ENCODE data around the gene C1orf116.
A peak's percentile ranks its signal among the peaks of the same experiment; 100 is the strongest.

The C1orf116 gene

DNA sequence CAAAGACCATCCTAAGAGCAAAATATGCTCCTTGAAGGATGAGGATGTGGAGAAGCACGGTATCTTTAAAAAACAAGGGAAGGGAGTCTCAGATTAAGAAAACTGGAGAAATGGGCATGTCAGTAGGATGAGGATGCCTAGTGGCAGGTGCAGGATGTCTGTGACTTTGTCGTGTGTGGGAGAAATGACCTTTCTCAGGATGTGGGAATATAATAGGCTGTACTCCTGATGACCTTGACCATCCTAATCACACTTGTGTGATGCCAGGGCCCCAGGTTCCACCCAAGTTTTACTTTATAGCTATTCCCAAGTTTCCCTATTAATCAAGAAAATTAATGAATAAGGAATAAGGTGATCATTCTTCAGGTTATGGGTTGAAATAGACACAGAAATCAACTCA, 12.9 kb downstream of the C1orf116 start:
- no peak for DNase-seq (ENCODE audit: low spot score)

DNA sequence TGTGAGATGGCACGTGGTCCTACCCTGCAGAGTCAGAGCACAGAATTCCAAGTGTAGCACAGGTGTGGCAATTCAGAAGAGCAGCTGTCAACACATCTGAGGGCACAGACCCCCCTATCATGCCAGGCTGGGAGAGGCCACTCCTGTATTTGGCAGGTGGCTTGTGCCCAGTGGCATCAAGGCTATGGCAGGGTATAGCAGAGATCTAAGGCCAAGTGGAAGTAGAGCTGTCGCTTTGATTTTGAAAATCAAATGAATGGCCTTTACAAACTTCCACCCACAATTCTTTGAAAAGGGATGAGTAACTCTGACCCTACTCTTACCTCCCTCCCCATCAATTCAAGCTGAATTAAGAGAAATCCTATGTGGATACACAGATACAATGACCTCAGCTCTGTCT, 13.4 kb downstream of the C1orf116 start:
- no peak for DNase-seq (ENCODE audit: low spot score)

DNA sequence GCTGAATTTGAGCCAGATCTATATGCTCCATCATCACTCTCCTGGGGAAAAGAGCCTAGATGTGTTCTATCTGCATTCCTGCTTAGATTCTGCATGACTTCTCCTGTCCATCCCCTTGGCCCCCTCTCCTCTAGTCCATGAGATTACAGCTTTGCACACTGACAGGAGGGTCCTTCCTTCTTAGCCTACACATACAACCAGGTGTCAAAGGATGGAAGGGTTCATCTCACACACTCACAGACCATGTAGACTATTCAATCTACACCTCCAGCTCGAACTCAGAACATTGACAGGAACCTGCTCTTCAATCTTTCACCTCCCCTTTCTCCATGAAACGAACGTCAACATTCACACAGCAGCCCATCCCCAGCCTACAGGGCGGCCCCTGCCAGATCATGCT, 13.8 kb downstream of the C1orf116 start:
- DNase-seq (ENCODE audit: low spot score) = no peak

DNA sequence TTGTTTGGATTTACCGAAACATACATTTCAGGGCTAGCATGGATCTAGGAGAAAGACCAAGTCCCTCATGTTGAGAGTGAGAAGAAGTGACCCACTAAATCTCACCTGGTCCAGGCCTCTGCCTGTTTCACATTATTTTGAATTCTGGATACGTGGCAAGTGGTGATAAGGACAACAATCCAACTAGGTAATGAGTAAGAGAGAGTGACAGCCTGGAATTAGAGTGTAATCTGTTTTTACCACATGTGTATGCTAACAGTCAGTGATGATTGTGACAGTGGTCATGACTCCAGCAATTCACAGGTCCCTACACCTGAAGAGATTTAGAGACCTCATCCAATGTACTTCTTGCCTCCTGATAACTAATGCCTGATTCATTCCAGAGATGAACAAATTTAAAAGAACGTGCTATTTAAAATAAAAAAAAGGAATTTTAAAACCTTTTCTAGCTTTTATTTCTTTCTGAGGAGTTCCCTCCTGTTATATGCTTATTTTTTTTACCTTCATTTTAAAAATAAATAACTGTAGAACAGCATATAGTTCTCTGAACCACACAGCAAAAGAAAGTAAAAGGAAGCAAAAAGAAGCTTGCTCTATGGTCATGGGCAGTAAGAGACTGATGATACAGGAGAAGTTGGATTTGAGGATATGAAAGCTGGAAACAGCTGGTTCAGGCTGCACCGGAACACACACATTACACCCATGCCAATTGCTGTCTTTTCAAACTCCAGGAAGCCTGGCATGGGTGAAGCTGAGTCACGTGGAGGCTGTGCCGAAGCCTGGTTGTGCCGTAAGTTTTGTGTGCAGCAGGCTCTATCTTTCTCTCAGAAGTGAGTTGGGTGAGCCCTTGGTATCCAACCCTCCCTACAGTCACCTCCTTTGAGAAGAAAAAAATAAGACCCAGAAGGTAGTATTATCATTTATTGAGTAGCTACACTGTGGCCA, 14.7 kb downstream of the C1orf116 start:
- no peak for DNase-seq (ENCODE audit: low spot score)

DNA sequence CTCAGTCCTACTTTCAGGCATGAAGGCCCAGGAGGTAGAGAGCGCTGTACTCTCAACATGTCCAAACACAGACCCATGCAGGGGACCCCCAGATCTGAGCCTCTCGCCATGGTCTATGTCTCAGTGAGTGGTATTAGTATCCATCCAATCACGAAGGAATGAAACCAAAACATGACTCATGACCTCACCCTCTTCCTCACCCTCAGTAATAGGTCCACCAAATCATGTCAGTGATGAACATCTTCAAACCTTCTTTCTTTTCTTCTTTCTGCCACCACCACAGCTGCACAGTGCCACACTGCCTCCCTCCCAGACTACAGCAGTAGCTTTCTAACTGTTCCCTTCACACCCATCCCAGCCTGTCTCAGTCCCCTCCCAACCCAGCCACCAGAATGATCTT, 16.8 kb downstream of the C1orf116 start:
- no peak for DNase-seq (ENCODE audit: low spot score)

DNA sequence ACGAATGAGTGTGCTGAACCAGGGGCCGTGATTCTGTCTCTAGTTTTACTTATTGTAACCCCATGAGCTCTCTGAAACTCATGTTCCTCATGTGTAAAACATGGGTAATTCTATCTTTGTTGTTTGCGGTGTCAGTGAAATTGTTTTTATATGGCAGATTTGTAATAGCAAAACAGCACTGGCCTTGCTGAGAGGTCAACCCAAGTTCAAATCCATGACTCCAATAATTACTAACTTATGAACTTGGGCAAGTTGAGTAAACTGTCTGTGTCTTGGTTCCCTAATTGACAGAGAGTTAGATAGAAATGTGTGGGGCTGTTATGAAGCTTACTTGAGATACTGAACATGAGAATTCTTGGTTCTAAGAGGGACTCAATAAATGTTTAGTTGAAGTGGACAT, 17.8 kb downstream of the C1orf116 start:
- DNase-seq (ENCODE audit: low spot score) = no peak

DNA sequence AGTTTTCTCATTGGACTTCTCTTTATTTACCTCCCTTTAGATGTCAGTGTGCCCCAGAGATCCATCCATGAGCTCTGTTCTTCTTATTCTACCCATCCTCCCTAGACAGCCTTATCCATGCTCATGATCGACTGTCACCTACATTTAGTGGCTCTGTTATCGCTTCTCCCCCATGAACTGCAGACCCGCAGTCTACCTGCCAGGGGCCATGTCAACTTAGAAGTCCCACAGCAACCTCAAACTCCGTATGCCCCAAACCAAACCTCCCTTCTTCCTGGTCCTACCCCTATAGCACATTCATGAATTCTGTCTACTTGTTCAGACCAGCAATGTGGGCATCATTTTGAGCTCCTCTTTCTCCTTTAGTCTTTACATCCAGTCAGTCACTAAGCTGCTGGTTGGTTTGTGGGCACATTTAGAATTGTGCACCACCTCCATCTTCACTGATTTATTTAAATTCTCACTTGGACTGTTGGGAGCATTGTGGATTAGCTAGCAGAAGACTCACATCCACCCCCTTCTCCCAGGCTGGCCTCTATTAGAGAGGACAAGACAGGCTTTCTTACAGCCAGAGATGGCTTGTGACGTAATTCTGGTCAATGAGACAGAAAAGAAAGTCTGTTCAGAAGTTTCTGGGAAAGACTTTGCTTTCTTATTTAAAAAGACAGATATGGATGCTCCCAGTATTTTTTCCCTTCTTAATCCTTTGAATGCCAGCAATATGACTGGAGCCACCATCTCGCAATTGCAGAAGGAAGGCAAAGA, 19.1 kb downstream of the C1orf116 start:
- DNase-seq (ENCODE audit: low spot score) = no peak

DNA sequence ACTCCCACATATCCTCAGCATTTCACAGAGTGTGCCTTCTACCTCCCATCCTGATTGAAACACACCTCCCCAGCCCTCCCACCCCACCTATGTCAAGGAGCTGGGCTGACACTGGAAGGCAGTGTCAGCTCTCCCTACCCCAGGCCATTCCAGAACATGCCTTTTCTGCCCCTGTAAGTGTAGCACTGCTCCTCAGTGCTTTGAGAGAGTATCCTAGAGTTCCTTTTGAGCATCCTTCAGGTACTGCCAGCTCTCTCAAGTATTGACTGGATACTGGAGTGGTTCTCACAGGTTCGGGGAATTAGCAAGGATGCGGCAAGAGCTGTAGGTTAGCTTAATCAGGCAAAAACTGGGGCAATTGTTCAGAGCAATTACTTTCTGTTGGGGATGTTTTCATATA, 21.8 kb downstream of the C1orf116 start:
- no peak for DNase-seq (ENCODE audit: low spot score)

DNA sequence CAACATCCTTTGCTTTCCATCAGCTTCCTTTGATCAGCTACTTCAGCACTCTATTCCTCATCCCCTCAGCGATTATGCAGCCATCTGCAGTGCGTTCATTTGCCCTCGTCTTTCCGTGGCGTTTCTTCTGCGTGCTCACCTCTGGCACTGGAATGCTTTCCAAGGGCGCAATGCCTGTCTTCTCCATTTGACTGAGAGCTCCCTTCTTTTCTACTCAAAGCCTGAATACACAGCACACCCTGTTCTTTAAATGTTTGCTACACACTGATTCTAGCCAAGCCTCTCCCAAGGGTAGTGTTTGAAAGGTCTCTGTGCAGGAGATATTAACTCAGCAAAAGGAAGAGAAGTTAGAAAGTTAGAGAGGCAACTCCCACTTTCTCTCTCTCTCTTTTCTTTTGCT, 22.6 kb downstream of the C1orf116 start:
- DNase-seq (ENCODE audit: low spot score) = no peak

DNA sequence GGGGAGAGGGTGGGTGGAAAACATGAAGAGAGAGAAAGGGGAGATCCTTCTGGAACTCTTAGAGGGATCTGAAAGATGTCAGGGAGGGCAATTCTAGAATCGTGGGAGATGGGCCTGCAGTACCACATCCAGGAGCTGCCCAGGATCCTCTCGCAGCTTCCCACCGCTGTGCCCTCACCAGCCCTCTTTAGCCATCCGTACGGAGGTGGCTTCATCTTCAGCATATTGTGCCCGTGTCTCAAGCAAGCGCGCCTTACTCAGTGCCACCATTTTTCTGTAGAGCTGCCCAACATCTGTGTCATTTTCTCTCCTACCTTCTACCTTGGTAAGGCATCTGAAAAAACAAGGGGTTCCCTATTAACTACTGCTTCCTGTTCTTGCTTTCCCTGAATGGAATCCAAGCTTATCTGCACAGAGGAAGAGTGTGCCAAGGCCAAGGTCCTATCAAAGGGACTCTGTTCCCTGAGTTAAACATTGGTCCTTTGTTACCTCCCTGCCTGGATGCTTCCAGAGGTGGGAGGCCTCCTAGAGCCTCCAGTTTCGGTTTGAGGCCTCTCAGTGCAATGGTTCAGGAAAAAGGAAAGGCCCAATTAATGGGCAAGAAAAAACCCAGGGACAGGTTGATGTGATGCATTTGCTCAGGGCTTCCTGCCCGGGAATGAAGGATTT, 23.2 kb downstream of the C1orf116 start:
- peak; percentile 96 for DNase-seq (ENCODE audit: low spot score)

DNA sequence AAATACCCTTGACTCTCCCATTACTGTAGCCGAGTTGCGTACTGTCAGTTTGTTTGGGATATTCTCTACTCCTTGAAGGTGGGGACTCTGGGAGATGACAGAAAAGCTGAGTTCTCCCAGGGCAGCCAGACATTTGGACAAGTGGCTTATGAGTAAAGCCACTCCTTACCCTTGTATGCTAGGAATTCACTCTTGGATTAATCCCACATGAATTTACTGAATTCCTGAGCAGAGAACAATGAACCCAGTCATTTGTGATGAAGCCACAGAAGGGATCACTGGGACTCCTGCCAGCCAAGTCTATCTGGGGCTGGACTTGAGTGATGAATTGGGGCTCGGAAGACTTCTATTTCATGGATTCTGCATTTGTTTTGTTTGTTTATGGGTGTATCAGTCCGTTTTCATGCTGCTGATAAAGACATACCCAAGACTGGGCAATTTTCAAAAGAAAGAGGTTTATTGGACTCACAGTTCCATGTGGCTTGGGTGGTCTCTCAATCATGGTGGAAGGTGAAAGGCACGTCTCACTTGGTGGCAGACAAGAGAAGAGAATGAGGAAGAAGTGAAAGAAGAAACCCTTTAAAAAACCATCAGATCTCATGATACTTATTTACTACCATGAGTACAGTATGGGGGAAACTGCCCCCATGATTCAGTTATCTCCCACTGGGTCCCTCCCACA, 25.1 kb downstream of the C1orf116 start:
- DNase-seq (ENCODE audit: low spot score) = peak; percentile 98

DNA sequence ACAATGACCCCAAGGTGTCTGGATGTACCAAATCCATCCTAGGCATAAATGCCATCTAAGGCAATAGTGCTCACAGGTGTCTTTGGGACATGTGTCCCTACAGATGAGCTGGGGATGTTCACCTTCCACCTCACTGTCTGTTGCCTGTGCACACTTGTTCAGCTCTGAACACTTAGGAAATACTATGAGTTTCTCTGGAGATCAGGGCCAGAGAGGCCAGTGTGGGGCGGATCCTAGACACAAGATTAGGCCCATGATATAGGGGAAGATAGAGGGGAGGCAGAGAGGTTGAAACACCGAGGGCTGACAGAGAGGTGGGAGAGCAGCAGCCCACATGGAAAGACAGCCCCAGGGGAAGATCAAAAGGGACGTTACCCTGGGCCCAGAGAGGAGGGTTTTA, 25.6 kb downstream of the C1orf116 start:
- DNase-seq (ENCODE audit: low spot score) = no peak

DNA sequence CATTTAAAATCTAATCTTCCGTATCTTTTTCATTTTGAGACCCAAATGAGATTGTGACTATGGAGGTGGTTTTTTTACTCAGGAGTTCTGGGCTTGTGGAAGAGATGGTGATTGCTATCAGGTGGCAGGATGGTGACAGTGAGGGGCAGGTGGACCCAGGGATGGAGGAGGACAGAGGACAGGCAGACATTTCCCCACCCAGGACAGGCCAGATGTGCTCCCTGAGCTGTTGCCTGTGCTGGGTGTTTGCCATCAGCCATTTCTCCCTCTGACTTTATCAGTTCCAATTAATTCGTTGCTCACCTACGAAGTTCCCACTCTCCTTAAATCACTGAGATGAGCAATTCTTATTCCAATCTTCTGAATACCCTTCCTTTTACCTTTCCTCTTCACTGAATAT, 26.5 kb downstream of the C1orf116 start:
- no peak for DNase-seq (ENCODE audit: low spot score)

DNA sequence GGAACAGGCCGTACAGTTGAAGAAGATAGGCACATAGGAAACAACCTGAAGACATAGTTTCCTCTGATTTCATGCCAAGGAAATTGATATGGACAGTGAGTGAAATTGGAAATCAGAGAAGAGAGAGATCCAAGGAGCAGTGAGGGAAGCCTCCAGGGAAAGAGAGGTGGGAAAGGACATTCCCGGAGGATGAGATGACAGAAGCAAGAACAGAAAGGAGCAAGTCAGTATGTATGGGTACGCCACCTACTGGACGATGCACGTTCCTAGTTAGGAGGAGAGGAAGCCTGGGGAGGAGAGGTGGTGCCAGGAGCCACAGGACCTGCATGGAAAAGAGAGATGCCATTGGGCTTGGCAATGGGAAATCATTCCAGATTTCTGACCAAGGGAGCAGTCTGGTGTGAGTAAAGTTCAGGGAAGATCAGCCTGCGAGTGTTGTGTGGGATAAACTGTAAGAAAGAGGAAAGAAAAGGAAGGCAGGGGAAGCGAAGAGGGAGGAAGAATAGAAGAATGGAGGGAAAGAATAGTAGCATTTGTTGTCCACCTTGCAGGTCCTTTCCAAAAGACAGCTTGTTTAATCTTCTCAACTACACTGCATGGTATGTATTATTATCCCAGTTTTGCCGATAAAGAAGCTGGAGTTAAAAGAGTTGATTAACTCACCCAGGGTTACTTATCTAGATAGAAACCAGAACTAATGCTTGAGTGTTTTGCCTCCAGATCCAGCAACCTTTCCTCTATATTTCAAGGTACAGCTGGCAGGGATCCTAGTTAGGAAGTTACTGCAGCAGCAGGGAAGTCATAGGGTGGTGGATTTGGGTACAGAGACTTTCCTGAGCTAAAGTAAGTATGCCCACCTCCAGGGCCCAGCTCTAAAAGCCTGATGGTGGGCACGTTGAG, 27.4 kb downstream of the C1orf116 start:
- DNase-seq (ENCODE audit: low spot score) = peak; percentile 80

DNA sequence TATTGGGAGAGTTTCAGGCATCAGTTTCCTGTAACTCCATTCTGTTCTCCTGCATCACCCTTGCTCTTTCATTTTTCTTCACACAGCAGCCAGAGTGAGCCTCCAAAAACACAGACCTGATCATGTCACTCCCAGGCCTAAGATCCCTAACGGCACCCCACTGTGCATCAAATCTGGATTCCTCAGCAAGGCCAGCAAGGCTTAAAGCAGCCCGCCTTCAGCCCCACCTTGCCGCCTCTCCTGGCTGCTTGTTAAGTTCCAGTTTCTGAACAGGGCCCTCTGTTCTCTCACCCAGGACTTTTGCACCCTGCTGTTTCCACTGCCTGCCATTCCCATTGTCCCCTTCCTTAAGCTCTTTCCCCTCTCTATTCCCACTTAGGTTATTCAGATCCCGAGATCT, 29.3 kb downstream of the C1orf116 start:
- DNase-seq (ENCODE audit: low spot score) = no peak

DNA sequence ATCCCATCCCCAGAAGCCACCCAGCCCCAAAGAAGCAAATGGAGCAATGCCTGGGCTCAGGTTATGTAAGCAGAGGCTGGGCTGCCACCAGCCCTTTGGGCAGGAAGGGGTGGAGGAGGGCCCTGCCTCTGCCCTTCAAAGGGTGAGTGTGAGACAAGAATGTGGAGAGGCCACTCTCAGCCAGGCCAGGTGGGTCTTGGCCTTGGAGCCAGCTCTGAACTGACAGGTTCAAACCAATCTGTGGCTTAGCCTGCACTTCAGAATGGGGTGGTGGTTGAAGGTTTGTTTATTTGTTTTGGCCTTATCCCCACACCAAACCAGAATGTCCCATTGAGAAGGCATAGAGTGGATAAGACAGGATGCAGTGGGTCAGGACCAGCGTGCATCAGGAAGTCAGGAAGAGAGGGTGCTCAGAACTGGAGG, 29.8 kb downstream of the C1orf116 start:
- no peak for DNase-seq (ENCODE audit: low spot score)

DNA sequence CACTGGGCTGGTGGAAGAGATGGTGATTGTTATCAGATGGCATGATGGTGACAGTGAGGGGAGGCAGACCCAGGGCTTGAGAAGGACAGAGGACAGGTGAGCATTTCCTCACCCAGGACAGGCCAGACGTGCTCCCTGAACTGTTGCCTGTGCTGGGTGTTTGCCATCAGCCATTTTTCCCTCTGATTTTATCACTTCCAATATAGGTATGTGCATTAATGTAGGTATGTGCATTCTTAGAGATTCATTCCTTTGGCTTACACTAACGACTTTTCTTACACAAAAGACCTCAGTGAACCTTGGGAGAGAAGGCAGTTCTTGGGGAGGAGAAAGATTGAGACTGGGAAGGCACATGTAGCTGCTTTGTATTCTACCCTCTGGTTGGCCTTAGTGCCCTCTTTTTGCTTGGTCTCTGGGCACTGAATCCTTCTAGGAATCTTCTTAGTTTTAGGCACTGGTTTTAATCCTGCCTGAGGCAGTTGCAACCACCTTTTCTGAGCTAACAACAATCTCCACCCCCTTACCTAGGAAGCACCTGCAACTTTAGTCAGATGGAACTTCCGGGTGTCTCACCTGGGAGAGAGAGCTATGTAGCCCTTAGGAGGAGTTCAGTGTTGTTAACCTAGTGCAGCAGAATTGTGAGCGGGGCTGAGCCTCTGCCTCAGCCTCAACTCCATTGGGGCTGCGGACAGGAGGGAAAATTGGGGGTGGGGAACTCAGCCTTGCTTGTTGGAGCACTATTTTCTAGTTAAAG, 30.9 kb downstream of the C1orf116 start:
- no peak for DNase-seq (ENCODE audit: low spot score)

DNA sequence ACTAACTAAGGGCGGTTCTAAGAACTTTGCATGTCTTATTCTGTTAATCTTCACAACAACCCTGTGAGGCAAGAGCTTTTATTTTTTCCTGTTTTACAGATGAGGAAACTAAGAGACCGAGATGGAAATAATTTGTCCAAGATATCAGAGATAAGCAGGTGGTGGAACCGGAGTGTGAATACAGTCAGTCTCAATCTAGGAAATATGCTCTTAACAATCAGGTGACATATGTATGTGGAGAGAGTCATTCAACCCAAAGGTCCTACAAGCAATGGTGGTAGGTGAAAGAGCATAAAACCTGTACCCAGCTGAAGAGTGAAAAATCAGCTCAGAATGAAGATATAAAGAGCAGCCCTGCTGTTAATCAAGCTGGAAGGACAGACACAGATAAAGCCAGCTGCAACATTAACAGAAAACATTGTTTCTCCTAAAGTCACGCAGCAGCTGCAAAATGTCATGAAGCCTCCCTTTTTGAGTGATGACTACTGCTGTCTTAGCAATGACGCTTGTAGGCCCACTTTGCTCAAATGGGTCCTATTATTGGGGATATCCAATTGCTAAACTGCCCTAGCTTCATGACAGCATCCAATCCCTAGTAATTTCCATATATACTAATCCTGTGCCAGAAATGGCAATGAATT, 31.8 kb downstream of the C1orf116 start:
- DNase-seq (ENCODE audit: low spot score) = no peak

DNA sequence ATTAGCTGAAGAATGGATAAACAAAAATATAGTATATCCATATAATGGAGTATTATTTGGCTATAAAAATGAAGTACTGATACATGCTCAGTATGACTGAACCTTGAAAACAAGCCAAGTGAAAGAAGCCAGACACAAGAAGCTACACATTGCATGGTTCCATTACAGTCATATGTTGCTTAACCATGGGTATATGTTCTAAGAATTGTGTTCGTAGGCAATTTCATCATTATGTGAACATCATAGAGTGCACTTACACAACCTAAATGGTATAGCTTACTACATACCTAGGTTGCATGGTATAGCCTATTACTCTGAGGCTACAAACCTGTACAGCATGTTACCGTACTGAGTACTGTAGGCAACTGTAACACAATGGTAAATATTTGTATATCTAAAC, 33.7 kb downstream of the C1orf116 start:
- DNase-seq (ENCODE audit: low spot score) = no peak

DNA sequence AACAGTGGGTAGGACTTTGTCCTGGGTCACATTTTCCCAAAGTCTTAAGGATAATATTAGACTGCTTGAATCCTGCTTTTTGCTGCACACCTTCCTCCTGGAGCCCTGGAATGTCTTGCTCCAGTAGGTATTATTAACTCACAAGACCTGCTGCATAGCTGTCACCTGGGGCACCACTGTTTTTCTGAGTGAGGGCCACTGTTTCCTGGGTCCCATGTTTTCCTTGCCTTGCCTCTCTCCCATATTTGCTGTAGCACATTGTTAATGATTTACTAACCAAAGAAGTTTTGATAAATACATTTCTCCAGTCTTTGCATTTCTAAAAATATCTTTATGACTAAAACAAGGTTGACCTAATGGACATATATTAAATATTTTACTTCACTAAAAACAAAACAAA, 39.8 kb downstream of the C1orf116 start:
- DNase-seq (ENCODE audit: low spot score) = no peak
